ENCODE results near the gene NPTXR.

NPTXR gene

GRCh38 chr22:38788021-38788816 is 55.6 kb downstream of the NPTXR start:
- DNase-seq (ENCODE audit: insufficient read length, low spot score): no peak
- TF ChIP-seq CTCF (IDR thresholded peaks at IDR 0.05; ENCODE audit: insufficient read depth, missing control alignments): no peak
- FAIRE-seq: no peak

DNA sequence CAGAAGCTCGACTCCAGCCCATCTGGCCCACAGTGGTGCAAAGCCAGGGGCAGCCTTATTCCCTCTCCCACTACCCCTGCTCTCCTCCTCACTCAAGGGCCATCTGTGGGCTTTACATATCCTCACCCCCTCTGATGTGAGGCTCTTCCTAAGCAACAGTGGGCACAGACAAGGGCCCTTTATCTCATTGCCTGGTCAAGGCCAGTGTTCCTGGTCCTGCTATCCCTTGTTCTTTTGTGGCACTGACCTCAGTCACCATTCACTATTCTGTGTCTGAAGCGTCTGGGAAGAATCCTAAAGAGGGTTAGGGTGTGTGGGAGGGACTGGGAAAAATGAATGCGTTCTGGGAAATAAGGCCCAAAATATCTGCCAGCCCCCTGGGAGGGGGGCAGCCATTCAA is 57.2 kb downstream of the NPTXR start:
- no peak for TF ChIP-seq CTCF (IDR thresholded peaks at IDR 0.05; ENCODE audit: insufficient read depth, missing control alignments)
- no peak for DNase-seq (ENCODE audit: insufficient read length, low spot score)
- no peak for FAIRE-seq

- no peak for FAIRE-seq
- TF ChIP-seq CTCF (IDR thresholded peaks at IDR 0.05; ENCODE audit: insufficient read depth, missing control alignments): no peak
- no peak for DNase-seq (ENCODE audit: insufficient read length, low spot score)
Observed at GRCh38 chr22:38784856-38785255, 59.0 kb downstream of the NPTXR start.

GRCh38 chr22:38784035-38784434 is 59.8 kb downstream of the NPTXR start:
- FAIRE-seq (no peak), DNase-seq (ENCODE audit: insufficient read length, low spot score) (no peak)
- TF ChIP-seq CTCF (IDR thresholded peaks at IDR 0.05; ENCODE audit: insufficient read depth, missing control alignments): no peak

DNA sequence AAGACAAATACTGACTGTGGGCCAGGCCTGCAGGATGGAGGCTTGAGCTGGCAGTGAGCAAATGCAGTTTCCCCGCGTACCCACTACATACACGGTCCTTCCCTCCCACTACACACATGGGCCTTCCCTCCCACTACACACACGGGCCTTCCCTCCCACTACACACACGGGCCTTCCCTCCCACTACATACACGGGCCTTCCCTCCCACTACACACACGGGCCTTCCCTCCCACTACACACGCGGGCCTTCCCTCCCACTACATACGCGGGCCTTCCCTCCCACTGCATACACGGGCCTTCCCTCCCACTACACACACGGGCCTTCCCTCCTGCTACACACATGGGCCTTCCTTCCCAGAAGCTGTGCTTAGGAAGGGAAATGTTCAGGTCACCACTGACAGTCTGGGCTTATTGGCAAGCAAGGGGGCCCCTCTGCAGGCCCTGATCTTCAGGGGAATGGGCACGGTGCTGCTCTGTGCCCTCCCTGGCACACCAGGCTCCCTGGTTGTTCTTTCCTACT is 60.7 kb downstream of the NPTXR start:
- no peak for TF ChIP-seq CTCF (IDR thresholded peaks at IDR 0.05; ENCODE audit: insufficient read depth, missing control alignments)
- DNase-seq (ENCODE audit: insufficient read length, low spot score) (no peak), FAIRE-seq (no peak)

- DNase-seq (ENCODE audit: insufficient read length, low spot score) (no peak), FAIRE-seq (no peak)
Observed at GRCh38 chr22:38782402-38783094, 61.3 kb downstream of the NPTXR start.

More at GRCh38 chr22:38782402-38783094, 61.3 kb downstream of the NPTXR start:
- TF ChIP-seq CTCF (IDR thresholded peaks at IDR 0.05; ENCODE audit: insufficient read depth, missing control alignments): no peak
